Measurements from ENCODE around the gene TTC14.
"Not testable (repeated sequence)": the region's sequence is repeated elsewhere in the genome, so short reads cannot be mapped to it uniquely, and the experiment has no call there.

TTC14 gene

GRCh38 chr3:180601688-180602666 is at the start of gene TTC14:
Gene TTC14, plus strand, starts transcription at chr3:180602163. Its CDS starts 99 bp downstream, at chr3:180602262.
- peak; percentile 98 for DNase-seq

GRCh38 chr3:180563406-180563805 is 38.6 kb upstream of the TTC14 start:
- DNase-seq: no peak

- DNase-seq: no peak
These were observed 37.3 kb upstream of the TTC14 start for GRCh38 chr3:180564676-180565075.

GRCh38 chr3:180570238-180570637 is 31.7 kb upstream of the TTC14 start:
- no peak for DNase-seq

GRCh38 chr3:180571831-180572598 is 29.9 kb upstream of the TTC14 start:
- no peak for DNase-seq

- DNase-seq: no peak
These were observed 26.4 kb upstream of the TTC14 start for GRCh38 chr3:180575571-180575970.

GRCh38 chr3:180580934-180581333 is 21.0 kb upstream of the TTC14 start:
- no peak for DNase-seq

GRCh38 chr3:180590396-180590795 is 11.6 kb upstream of the TTC14 start:
- no peak for DNase-seq

GRCh38 chr3:180593631-180594030 is 8.3 kb upstream of the TTC14 start:
- DNase-seq: not testable (repeated sequence)

GRCh38 chr3:180594631-180595558 is 7.1 kb upstream of the TTC14 start:
- peak; percentile 40 for DNase-seq

- no peak for DNase-seq
These were observed 6.4 kb upstream of the TTC14 start for GRCh38 chr3:180595559-180595935.

GRCh38 chr3:180600473-180600872 is 1.5 kb upstream of the TTC14 start:
- no peak for DNase-seq

GRCh38 chr3:180611006-180611405 is 9.0 kb downstream of the TTC14 start:
- no peak for DNase-seq

- no peak for DNase-seq
These were observed 10.4 kb downstream of the TTC14 start for GRCh38 chr3:180612364-180612763.

- no peak for DNase-seq
These were observed 14.0 kb downstream of the TTC14 start for GRCh38 chr3:180615954-180616353.

GRCh38 chr3:180617049-180617448 is 15.1 kb downstream of the TTC14 start:
- DNase-seq: no peak

- DNase-seq: not testable (repeated sequence)
These were observed 16.6 kb downstream of the TTC14 start for GRCh38 chr3:180618563-180618962.

GRCh38 chr3:180619723-180620122 is 17.8 kb downstream of the TTC14 start:
- no peak for DNase-seq

GRCh38 chr3:180624714-180625113 is 22.8 kb downstream of the TTC14 start:
- DNase-seq: no peak

- DNase-seq: no peak
These were observed 24.9 kb downstream of the TTC14 start for GRCh38 chr3:180626844-180627243.

- no peak for DNase-seq
These were observed 28.4 kb downstream of the TTC14 start for GRCh38 chr3:180630371-180630770.

GRCh38 chr3:180631317-180631716 is 29.4 kb downstream of the TTC14 start:
- no peak for DNase-seq

- DNase-seq: no peak
These were observed 31.8 kb downstream of the TTC14 start for GRCh38 chr3:180633722-180634121.
